ENCODE results near the gene MELTF. TPM values are rescaled to one million over a fixed set of nuclear protein-coding genes. Genes with fewer than 3 reads are reported as not detected.

The MELTF gene
- total RNA-seq, 2 experiments from 2014 or later, result 9.6 to 14.6 TPM

- no peak for TF ChIP-seq CTCF (conservative IDR thresholded peaks at IDR 0.05; ENCODE audit: low read length)
- no peak for TF ChIP-seq EZH2phosphoT487 (IDR thresholded peaks at IDR 0.05; ENCODE audit: borderline replicate concordance, low read depth, low read length)
- Histone ChIP-seq H4K20me1 (ENCODE audit: insufficient read depth, low read length) (no peaks in the 10 kb centered on the region), H3K79me2 (ENCODE audit: insufficient read depth, low read depth, low read length) (no peaks in the 10 kb centered on the region), H3K4me1 (ENCODE audit: insufficient read depth, low read length, poor library complexity, severe bottlenecking) (peaks cover 35% of the 10 kb centered on the region), H2AFZ (ENCODE audit: low read length) (no peak overlapping the region), H3K27ac (ENCODE audit: low read depth, low read length, poor library complexity, severe bottlenecking) (no peak overlapping the region), H3K4me2 (ENCODE audit: low read length) (no peak overlapping the region), H3K9me3 (ENCODE audit: low read length) (no peaks in the 10 kb centered on the region), H3K4me3 (ENCODE audit: low read depth, low read length, poor library complexity, severe bottlenecking) (no peak overlapping the region), H3K36me3 (ENCODE audit: insufficient read depth, low read length) (no peaks in the 10 kb centered on the region), H3K9me2 (ENCODE audit: insufficient read depth, low read length) (no peaks in the 10 kb centered on the region)
- no TSS peak for BruUV-seq (replicated peaks)
- CTCF ChIA-PET (ENCODE audit: unreplicated experiment), result no interaction called here
- POLR2A ChIA-PET, result no interaction called here
- no peak for DNase-seq (ENCODE audit: low spot score)
- intact Hi-C loops (cut with micrococcal nuclease; ENCODE audit: unreplicated experiment), result no loop called here
Observed at GRCh38 chr3:197027151-197027895, 2.3 kb downstream of the MELTF start.

- CTCF ChIA-PET (ENCODE audit: unreplicated experiment), result interaction anchor here (0.9 kb wide), 1 partner anchor 10 kb away, joined by 3 read pairs; no protein-coding TSS in a partner anchor
- BruUV-seq (replicated peaks), result no TSS peak
Observed at GRCh38 chr3:197026481-197026866, 3.1 kb downstream of the MELTF start.

More at GRCh38 chr3:197026481-197026866, 3.1 kb downstream of the MELTF start:
- intact Hi-C loops (cut with micrococcal nuclease; ENCODE audit: unreplicated experiment), result no loop called here
- Histone ChIP-seq H3K4me2 (ENCODE audit: low read length) (no peak overlapping the region), H3K4me1 (ENCODE audit: insufficient read depth, low read length, poor library complexity, severe bottlenecking) (peaks cover 39% of the 10 kb centered on the region), H4K20me1 (ENCODE audit: insufficient read depth, low read length) (no peaks in the 10 kb centered on the region), H3K9me3 (ENCODE audit: low read length) (no peaks in the 10 kb centered on the region), H3K27ac (ENCODE audit: low read depth, low read length, poor library complexity, severe bottlenecking) (no peak overlapping the region), H3K79me2 (ENCODE audit: insufficient read depth, low read depth, low read length) (no peaks in the 10 kb centered on the region), H3K9me2 (ENCODE audit: insufficient read depth, low read length) (no peaks in the 10 kb centered on the region), H2AFZ (ENCODE audit: low read length) (no peak overlapping the region), H3K36me3 (ENCODE audit: insufficient read depth, low read length) (no peaks in the 10 kb centered on the region), H3K4me3 (ENCODE audit: low read depth, low read length, poor library complexity, severe bottlenecking) (no peak overlapping the region)
- no peak for TF ChIP-seq EZH2phosphoT487 (IDR thresholded peaks at IDR 0.05; ENCODE audit: borderline replicate concordance, low read depth, low read length)
- TF ChIP-seq CTCF (conservative IDR thresholded peaks at IDR 0.05; ENCODE audit: low read length), result no peak
- POLR2A ChIA-PET, result no interaction called here
- DNase-seq (ENCODE audit: low spot score), result no peak

Measured in OCI-LY7 (cell line).